Activated CD4-positive, alpha-beta memory T cell treated with anti-CD3 and anti-CD28 coated beads for 36 hours (primary cell): ENCODE data around the gene UMAD1. TPM values are rescaled to one million over a fixed set of nuclear protein-coding genes. Genes with fewer than 3 reads are reported as not detected.
"Not testable (repeated sequence)": the region's sequence is repeated elsewhere in the genome, so short reads cannot be mapped to it uniquely, and the experiment has no call there.

ENCODE experiments used
- CTCF ChIA-PET: fragments of 350-600 bp; sonication (Branson Sonifier 250); formaldehyde crosslinking; loops from one replicate; lab custom pipeline; 2021; ENCODE audit warnings: antibody characterized with exemption, inconsistent platforms; lab: Charles Lee
- POLR2A ChIA-PET: fragments of 350-600 bp; sonication (Branson Sonifier 250); formaldehyde crosslinking; loops from one replicate; lab custom pipeline; 2021; ENCODE audit warnings: antibody characterized with exemption; lab: Charles Lee
- DNase-seq: peaks from one replicate; pipeline ENCODE4 v3.0.0-alpha.2; 2020
- H3K27ac Mint-ChIP-seq: one replicate; pipeline ENCODE4 v1.8.0; 2021; ENCODE audit warnings: mixed read lengths
- H3K27me3 Mint-ChIP-seq: one replicate; pipeline ENCODE4 v1.8.0; 2021; ENCODE audit warnings: mixed read lengths
- H3K36me3 Mint-ChIP-seq: one replicate; pipeline ENCODE4 v1.8.0; 2021; ENCODE audit warnings: mixed read lengths
- H3K4me1 Mint-ChIP-seq: one replicate; pipeline ENCODE4 v1.8.0; 2021; ENCODE audit warnings: low read depth, mixed read lengths
- H3K4me3 Mint-ChIP-seq: one replicate; pipeline ENCODE4 v1.8.0; 2021; ENCODE audit warnings: mild to moderate bottlenecking, mixed read lengths
- H3K9me3 Mint-ChIP-seq: one replicate; pipeline ENCODE4 v1.8.0; 2021; ENCODE audit warnings: mixed read lengths
- intact Hi-C: fragments of 100-400 bp; cut with micrococcal nuclease; formaldehyde crosslinking; loops from one replicate; pipeline ENCODE4 v1.15.1; 2023
- total RNA-seq, 2 experiments: library from RNA; stranded (reverse); gene quantifications; one replicate each; pipeline ENCODE4 v1.2.3, GENCODE V29; 2021

The UMAD1 gene
- total RNA-seq, 2 experiments from 2014 or later: 15.0 to 17.6 TPM

GRCh38 chr7:7653593-7654187 lies 13.1 kb downstream of the UMAD1 start:
- Mint-ChIP-seq H3K27me3 (no peaks in the 10 kb centered on the region), H3K27ac (no peak overlapping the region), H3K9me3 (peaks cover 22% of the 10 kb centered on the region), H3K4me1 (peaks cover 26% of the 10 kb centered on the region), H3K4me3 (no peak overlapping the region), H3K36me3 (peaks cover 23% of the 10 kb centered on the region)
- ChIA-PET CTCF (interaction anchor here (1.0 kb wide), 1 partner anchor 9 kb away, joined by 5 read pairs; no protein-coding TSS in a partner anchor), POLR2A (interaction anchor here (0.7 kb wide), 1 partner anchor 13 kb away, joined by 3 read pairs; the partner anchor contains the start of gene UMAD1)
- intact Hi-C loops: no loop called here
- peak; percentile 37 for DNase-seq

- Mint-ChIP-seq H3K36me3 (peaks cover 33% of the 10 kb centered on the region), H3K9me3 (peaks cover 34% of the 10 kb centered on the region), H3K27me3 (no peaks in the 10 kb centered on the region), H3K4me3 (no peak overlapping the region), H3K27ac (no peak overlapping the region), H3K4me1 (peaks cover 32% of the 10 kb centered on the region)
- no peak for DNase-seq
- ChIA-PET CTCF (interaction anchor here (0.6 kb wide), 1 partner anchor 88 kb away, joined by 4 read pairs; the partner anchor contains the start of gene MIOS), POLR2A (no interaction called here)
- intact Hi-C loops: no loop called here
These were observed 14.6 kb downstream of the UMAD1 start for GRCh38 chr7:7654964-7655715.

GRCh38 chr7:7656459-7656858 lies 15.9 kb downstream of the UMAD1 start:
- peaks cover 34% of the 10 kb centered on the region for H3K9me3 Mint-ChIP-seq
- POLR2A ChIA-PET, H3K27me3 Mint-ChIP-seq, DNase-seq, CTCF ChIA-PET, H3K4me3 Mint-ChIP-seq, H3K27ac Mint-ChIP-seq, intact Hi-C loops: not testable (repeated sequence)
- H3K4me1 Mint-ChIP-seq: peaks cover 35% of the 10 kb centered on the region
- peaks cover 33% of the 10 kb centered on the region for H3K36me3 Mint-ChIP-seq

GRCh38 chr7:7662527-7662926 lies 22.0 kb downstream of the UMAD1 start:
- ChIA-PET POLR2A (no interaction called here), CTCF (no interaction called here)
- peaks cover 23% of the 10 kb centered on the region for H3K9me3 Mint-ChIP-seq
- peaks cover 20% of the 10 kb centered on the region for H3K36me3 Mint-ChIP-seq
- no peak for DNase-seq
- peaks cover 15% of the 10 kb centered on the region for H3K4me1 Mint-ChIP-seq
- H3K4me3 Mint-ChIP-seq: no peak overlapping the region
- no peaks in the 10 kb centered on the region for H3K27me3 Mint-ChIP-seq
- H3K27ac Mint-ChIP-seq: no peak overlapping the region
- intact Hi-C loops: no loop called here

- ChIA-PET CTCF (no interaction called here), POLR2A (no interaction called here)
- Mint-ChIP-seq H3K4me1 (peaks cover 16% of the 10 kb centered on the region), H3K9me3 (peaks cover 5% of the 10 kb centered on the region), H3K4me3 (no peak overlapping the region), H3K36me3 (peaks cover 8% of the 10 kb centered on the region), H3K27me3 (no peaks in the 10 kb centered on the region), H3K27ac (no peak overlapping the region)
- intact Hi-C loops: no loop called here
- DNase-seq: no peak
These were observed 23.7 kb downstream of the UMAD1 start for GRCh38 chr7:7664291-7664690.

- ChIA-PET CTCF (interaction anchor here (0.5 to 0.6 kb wide), 2 partner anchors 141 to 393 kb away, joined by 3 to 4 read pairs; no protein-coding TSS in a partner anchor), POLR2A (no interaction called here)
- H3K4me1 Mint-ChIP-seq: peaks cover 13% of the 10 kb centered on the region
- H3K27ac Mint-ChIP-seq: no peak overlapping the region
- H3K9me3 Mint-ChIP-seq: peaks cover under 1% of the 10 kb centered on the region
- peaks cover 4% of the 10 kb centered on the region for H3K36me3 Mint-ChIP-seq
- DNase-seq: no peak
- no peak overlapping the region for H3K4me3 Mint-ChIP-seq
- H3K27me3 Mint-ChIP-seq: no peaks in the 10 kb centered on the region
- intact Hi-C loops: no loop called here
These were observed 24.5 kb downstream of the UMAD1 start for GRCh38 chr7:7665031-7665430.

GRCh38 chr7:7667187-7667586 lies 26.6 kb downstream of the UMAD1 start:
- ChIA-PET CTCF (interaction anchor here (1.2 to 3.5 kb wide), 2 partner anchors 14 to 28 kb away, joined by 3 to 23 read pairs; no protein-coding TSS in a partner anchor), POLR2A (no interaction called here)
- Mint-ChIP-seq H3K4me3 (no peak overlapping the region), H3K27ac (no peak overlapping the region), H3K27me3 (no peaks in the 10 kb centered on the region), H3K36me3 (peaks cover 19% of the 10 kb centered on the region), H3K9me3 (peaks cover 13% of the 10 kb centered on the region), H3K4me1 (peaks cover 23% of the 10 kb centered on the region)
- DNase-seq: no peak
- intact Hi-C loops: no loop called here

- Mint-ChIP-seq H3K27me3 (no peaks in the 10 kb centered on the region), H3K27ac (no peak overlapping the region), H3K36me3 (peaks cover 29% of the 10 kb centered on the region), H3K4me3 (no peak overlapping the region), H3K4me1 (peaks cover 36% of the 10 kb centered on the region), H3K9me3 (peaks cover 19% of the 10 kb centered on the region)
- ChIA-PET POLR2A (no interaction called here), CTCF (interaction anchor here (3.5 kb wide), 1 partner anchor 13 kb away, joined by 23 read pairs; no protein-coding TSS in a partner anchor)
- DNase-seq: no peak
- intact Hi-C loops: no loop called here
These were observed 28.2 kb downstream of the UMAD1 start for GRCh38 chr7:7668706-7669105.

GRCh38 chr7:7670490-7670889 lies 29.9 kb downstream of the UMAD1 start:
- CTCF ChIA-PET: no interaction called here
- no peak for DNase-seq
- peaks cover 38% of the 10 kb centered on the region for H3K36me3 Mint-ChIP-seq
- H3K4me3 Mint-ChIP-seq: no peak overlapping the region
- no peaks in the 10 kb centered on the region for H3K27me3 Mint-ChIP-seq
- H3K27ac Mint-ChIP-seq: no peak overlapping the region
- intact Hi-C loops: loop anchor here (5.0 kb wide), 1 partner anchor 457 kb away; no protein-coding TSS in a partner anchor
- H3K4me1 Mint-ChIP-seq: peaks cover 39% of the 10 kb centered on the region
- POLR2A ChIA-PET: interaction anchor here (1.7 kb wide), 1 partner anchor 30 kb away, joined by 11 read pairs; the partner anchor contains the start of gene UMAD1
- peaks cover 19% of the 10 kb centered on the region for H3K9me3 Mint-ChIP-seq

GRCh38 chr7:7671361-7671760 lies 30.8 kb downstream of the UMAD1 start:
- Mint-ChIP-seq H3K4me3 (peak overlapping the region; percentile 2), H3K27ac (peak overlapping the region; percentile 67), H3K9me3 (peaks cover 19% of the 10 kb centered on the region), H3K4me1 (peaks cover 39% of the 10 kb centered on the region), H3K27me3 (no peaks in the 10 kb centered on the region), H3K36me3 (peaks cover 43% of the 10 kb centered on the region)
- CTCF ChIA-PET: interaction anchor here (0.6 to 1.3 kb wide), 2 partner anchors 10 to 32 kb away, joined by 4 read pairs; no protein-coding TSS in a partner anchor
- intact Hi-C loops: loop anchor here (1.0 to 5.0 kb wide), 2 partner anchors 30 to 456 kb away; no protein-coding TSS in a partner anchor
- DNase-seq: no peak
- POLR2A ChIA-PET: interaction anchor here (0.9 to 1.7 kb wide), 2 partner anchors 31 to 489 kb away, joined by 3 to 11 read pairs; partner anchors contain the start of genes C1GALT1 and UMAD1

GRCh38 chr7:7672545-7673239 lies 32.1 kb downstream of the UMAD1 start:
- intact Hi-C loops: loop anchor here (1.0 to 5.0 kb wide), 3 partner anchors 47 to 455 kb away; partner anchors contain the start of gene GLCCI1
- Mint-ChIP-seq H3K4me3 (peak overlapping the region; percentile 11), H3K4me1 (peaks cover 39% of the 10 kb centered on the region), H3K36me3 (peaks cover 46% of the 10 kb centered on the region), H3K27me3 (no peaks in the 10 kb centered on the region), H3K9me3 (peaks cover 23% of the 10 kb centered on the region), H3K27ac (peak overlapping the region; percentile 67)
- ChIA-PET POLR2A (interaction anchor here (0.6 kb wide), 1 partner anchor 33 kb away, joined by 3 read pairs; no protein-coding TSS in a partner anchor), CTCF (no interaction called here)
- DNase-seq: peak; percentile 49
